Astrocyte (in vitro differentiated cells and primary cell): Measurements from ENCODE around the gene PRRC2B.

ENCODE experiments used
- CTCF ChIP-seq: IDR thresholded peaks from 2 replicates; pipeline ENCODE4 v1.5.1; 2011; ENCODE audit warnings: low read depth, mild to moderate bottlenecking, inconsistent platforms, low read length, moderate library complexity; ENCODE audit not compliant: insufficient read depth
- EZH2 ChIP-seq: IDR thresholded peaks from 2 replicates; pipeline ENCODE4 v1.6.1; 2012; ENCODE audit warnings: mild to moderate bottlenecking, low read length, inconsistent platforms; ENCODE audit not compliant: insufficient read depth

- TF ChIP-seq CTCF (no peak), EZH2 (no peak)
These were observed 109.1 kb downstream of the PRRC2B start, which contains the start of gene POMT1 for GRCh38 chr9:131502781-131503625.
